SK-N-SH (cell line): ENCODE results near the gene ABCB6. TPM values are rescaled to one million over a fixed set of nuclear protein-coding genes. Genes with fewer than 3 reads are reported as not detected.

Source experiments
- CTCF ChIA-PET: fragments of 300-600, 350-600 bp; formaldehyde crosslinking; extraction: SDS; loops from one replicate; lab custom pipeline; 2021; lab: Yijun Ruan, JAX
- POLR2A ChIA-PET: fragments of 350-600 bp; sonication (Branson Sonifier 250); formaldehyde crosslinking; extraction: SDS; loops from one replicate; lab custom pipeline; 2020; ENCODE audit warnings: antibody characterized with exemption, inconsistent platforms; lab: Yijun Ruan, JAX
- DNase-seq: peaks from one replicate; pipeline ENCODE4 v3.0.0; 2012
- H2AFZ ChIP-seq: fragments of 200-600 bp; sonication (generic); 2 replicates; pipeline ENCODE4 v1.8.1; 2016; ENCODE audit warnings: antibody characterized with exemption, mild to moderate bottlenecking, low read depth
- H3F3A ChIP-seq: fragments of 200-600 bp; sonication (generic); replicated peaks from 2 replicates; pipeline ENCODE3; 2016; ENCODE audit warnings: antibody characterized with exemption, mild to moderate bottlenecking; ENCODE audit not compliant: insufficient read depth
- H3K27ac ChIP-seq, 2 experiments: fragments of 200-500 bp in 1 of 2; fragments of 200-600 bp in 1 of 2; sonication (Bioruptor generic) in 1 of 2; sonication (generic), shearing (Covaris generic) in 1 of 2; 2 replicates each; pipeline versions ENCODE4 v1.5.1 to v1.6.1; 2014 to 2016; ENCODE audit warnings: low read depth in 2 of 2, inconsistent platforms in 1 of 2, low read length in 1 of 2, mild to moderate bottlenecking in 1 of 2, mixed read lengths in 1 of 2
- H3K27me3 ChIP-seq: fragments of 200-600 bp; sonication (generic), shearing (Covaris generic); 2 replicates; pipeline ENCODE4 v1.6.1; 2016; ENCODE audit warnings: mixed run types; ENCODE audit not compliant: insufficient read depth
- H3K36me3 ChIP-seq, 2 experiments: fragments of 200-500 bp in 1 of 2; fragments of 200-600 bp in 1 of 2; sonication (Bioruptor generic) in 1 of 2; sonication (generic) in 1 of 2; replicated peaks in 1 of 2; 2 replicates each; pipeline versions ENCODE3 to v1.5.1; 2014 to 2016; ENCODE audit warnings: low read length in 1 of 2, mild to moderate bottlenecking in 1 of 2; ENCODE audit not compliant: insufficient read depth in 2 of 2, control insufficient read depth in 1 of 2
- H3K4me1 ChIP-seq, 2 experiments: fragments of 200-500 bp in 1 of 2; fragments of 200-600 bp in 1 of 2; sonication (Bioruptor generic) in 1 of 2; sonication (generic), shearing (Covaris generic) in 1 of 2; 2 replicates each; pipeline versions ENCODE4 v1.5.1 to v1.6.1; 2014 to 2016; ENCODE audit warnings: low read depth in 1 of 2, low read length in 1 of 2, mixed run types in 1 of 2; ENCODE audit not compliant: insufficient read depth in 2 of 2, control insufficient read depth in 1 of 2
- H3K4me2 ChIP-seq: fragments of 200-600 bp; sonication (generic), shearing (Covaris generic); 2 replicates; pipeline ENCODE4 v1.6.1; 2017; ENCODE audit warnings: mixed run types
- H3K4me3 ChIP-seq, 2 experiments: fragments of 200-500 bp in 1 of 2; fragments of 200-600 bp in 1 of 2; sonication (Bioruptor generic) in 1 of 2; sonication (generic), shearing (Covaris generic) in 1 of 2; 2 replicates each; pipeline versions ENCODE4 v1.5.1 to v1.8.1; 2014 to 2016; ENCODE audit warnings: low read depth in 2 of 2, inconsistent platforms in 1 of 2, low read length in 1 of 2, mild to moderate bottlenecking in 1 of 2, mixed read lengths in 1 of 2, moderate library complexity in 1 of 2
- H3K79me2 ChIP-seq: fragments of 200-600 bp; sonication (generic); 2 replicates; pipeline ENCODE4 v1.8.1; 2017; ENCODE audit warnings: mild to moderate bottlenecking; ENCODE audit not compliant: insufficient read depth
- H3K9ac ChIP-seq: fragments of 200-600 bp; sonication (generic); 2 replicates; pipeline ENCODE4 v1.6.1; 2017; ENCODE audit warnings: mixed run types
- H3K9me2 ChIP-seq: fragments of 200-600 bp; sonication (generic); 2 replicates; pipeline ENCODE4 v1.6.1; 2017; ENCODE audit warnings: mixed run types
- H3K9me3 ChIP-seq: fragments of 200-600 bp; sonication (generic); 2 replicates; pipeline ENCODE4 v1.6.1; 2017; ENCODE audit warnings: mixed run types, mild to moderate bottlenecking, moderate library complexity
- H4K20me1 ChIP-seq: fragments of 200-600 bp; sonication (generic); 2 replicates; pipeline ENCODE4 v1.6.1; 2017; ENCODE audit warnings: mild to moderate bottlenecking, mixed run types; ENCODE audit not compliant: insufficient read depth
- CHD2 ChIP-seq: fragments of 150-350 bp; IDR thresholded peaks from 2 replicates; pipeline ENCODE4 v1.6.1; 2018; ENCODE audit warnings: low read length; ENCODE audit not compliant: partially characterized antibody
- CTCF ChIP-seq: fragments of 200-600 bp; sonication (generic); IDR thresholded peaks from 2 replicates; pipeline ENCODE4 v1.6.1; 2017; ENCODE audit warnings: antibody characterized with exemption, mild to moderate bottlenecking, moderate library complexity
- EZH2phosphoT487 ChIP-seq: fragments of 200-600 bp; sonication (generic); IDR thresholded peaks from 2 replicates; pipeline ENCODE4 v1.6.1; 2017; ENCODE audit warnings: low read depth, mixed run types, mild to moderate bottlenecking, antibody characterized with exemption, moderate library complexity, borderline replicate concordance
- GABPA ChIP-seq: IDR thresholded peaks from 2 replicates; pipeline ENCODE4 v1.4.0; 2012; ENCODE audit warnings: low read depth, mild to moderate bottlenecking
- GATA2 ChIP-seq: sonication (generic); formaldehyde crosslinking; IDR thresholded peaks from 2 replicates; pipeline ENCODE4 v1.5.0; 2020; ENCODE audit warnings: mild to moderate bottlenecking, missing genetic modification reagents
- IRF3 ChIP-seq: fragments of 150-350 bp; IDR thresholded peaks from 2 replicates; pipeline ENCODE4 v1.6.1; 2016; ENCODE audit warnings: mild to moderate bottlenecking, low read depth, low read length
- MXI1 ChIP-seq: IDR thresholded peaks from 2 replicates; pipeline ENCODE4 v1.6.1; 2012; ENCODE audit warnings: mild to moderate bottlenecking, low read depth, low read length, improper control_type of control experiment
- POLR2AphosphoS5 ChIP-seq: IDR thresholded peaks from 2 replicates; pipeline ENCODE4 v1.6.1; 2012; ENCODE audit warnings: low read depth, low read length
- REST ChIP-seq: IDR thresholded peaks from 2 replicates; pipeline ENCODE4 v1.6.1; 2012; ENCODE audit warnings: mild to moderate bottlenecking, low read depth, low read length, moderate library complexity
- RFX5 ChIP-seq: IDR thresholded peaks from 2 replicates; pipeline ENCODE4 v1.6.1; 2012; ENCODE audit warnings: mild to moderate bottlenecking, improper control_type of control experiment, low read length
- TAF1 ChIP-seq: IDR thresholded peaks from 2 replicates; pipeline ENCODE4 v1.6.1; 2012; ENCODE audit warnings: low read depth, mild to moderate bottlenecking, low read length, moderate library complexity, borderline replicate concordance
- TEAD4 ChIP-seq: IDR thresholded peaks from 2 replicates; pipeline ENCODE4 v1.4.0; 2012; ENCODE audit warnings: mild to moderate bottlenecking, borderline replicate concordance; ENCODE audit not compliant: insufficient read depth
- YY1 ChIP-seq: IDR thresholded peaks from 2 replicates; pipeline ENCODE4 v1.4.0; 2012; ENCODE audit warnings: low read depth, mild to moderate bottlenecking
- whole genome bisulfite sequencing: methylation state at CpG from one replicate; pipeline ENCODE4 v1.1.6; 2017; ENCODE audit warnings: low lambda C conversion rate; 5-methylcytosine and 5-hydroxymethylcytosine counted together
- polyA plus RNA-seq, 3 experiments: library from polyadenylated mRNA; depleted of rRNA; stranded (reverse); fragments of >200 nt; gene quantifications; 2 replicates each; pipeline ENCODE4 v1.2.3, GENCODE V29; 2012
- TF ChIP-seq, protein P1 (sequence below): IDR thresholded peaks from 2 replicates; pipeline ENCODE4 v1.4.0; 2012; ENCODE audit warnings: low read depth, borderline replicate concordance
- TF ChIP-seq, protein P2 (sequence below): IDR thresholded peaks from 2 replicates; pipeline ENCODE4 v1.4.0; 2012; ENCODE audit warnings: low read depth, borderline replicate concordance
- TF ChIP-seq, protein P3 (sequence below): IDR thresholded peaks from 2 replicates; pipeline ENCODE4 v1.4.0; 2012; ENCODE audit warnings: low read depth
- TF ChIP-seq, protein P4 (sequence below): IDR thresholded peaks from 2 replicates; pipeline ENCODE4; 2012

Gene ABCB6
- polyA plus RNA-seq, 1 of the 3 experiments (the other 2 are of a cell fraction), result 27.4 TPM

- no peak for TF ChIP-seq CTCF
- TF ChIP-seq, protein P1, sequence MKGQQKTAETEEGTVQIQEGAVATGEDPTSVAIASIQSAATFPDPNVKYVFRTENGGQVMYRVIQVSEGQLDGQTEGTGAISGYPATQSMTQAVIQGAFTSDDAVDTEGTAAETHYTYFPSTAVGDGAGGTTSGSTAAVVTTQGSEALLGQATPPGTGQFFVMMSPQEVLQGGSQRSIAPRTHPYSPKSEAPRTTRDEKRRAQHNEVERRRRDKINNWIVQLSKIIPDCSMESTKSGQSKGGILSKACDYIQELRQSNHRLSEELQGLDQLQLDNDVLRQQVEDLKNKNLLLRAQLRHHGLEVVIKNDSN, result peak; percentile 97
- TF ChIP-seq TAF1, result peak; percentile 57; the same call in 1 of the 2 replicates
- peak; percentile 45 for TF ChIP-seq CHD2
- TF ChIP-seq, protein P2, sequence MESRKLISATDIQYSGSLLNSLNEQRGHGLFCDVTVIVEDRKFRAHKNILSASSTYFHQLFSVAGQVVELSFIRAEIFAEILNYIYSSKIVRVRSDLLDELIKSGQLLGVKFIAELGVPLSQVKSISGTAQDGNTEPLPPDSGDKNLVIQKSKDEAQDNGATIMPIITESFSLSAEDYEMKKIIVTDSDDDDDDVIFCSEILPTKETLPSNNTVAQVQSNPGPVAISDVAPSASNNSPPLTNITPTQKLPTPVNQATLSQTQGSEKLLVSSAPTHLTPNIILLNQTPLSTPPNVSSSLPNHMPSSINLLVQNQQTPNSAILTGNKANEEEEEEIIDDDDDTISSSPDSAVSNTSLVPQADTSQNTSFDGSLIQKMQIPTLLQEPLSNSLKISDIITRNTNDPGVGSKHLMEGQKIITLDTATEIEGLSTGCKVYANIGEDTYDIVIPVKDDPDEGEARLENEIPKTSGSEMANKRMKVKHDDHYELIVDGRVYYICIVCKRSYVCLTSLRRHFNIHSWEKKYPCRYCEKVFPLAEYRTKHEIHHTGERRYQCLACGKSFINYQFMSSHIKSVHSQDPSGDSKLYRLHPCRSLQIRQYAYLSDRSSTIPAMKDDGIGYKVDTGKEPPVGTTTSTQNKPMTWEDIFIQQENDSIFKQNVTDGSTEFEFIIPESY, result 0 out of 2 replicates have a peak, but pooled peaks have one; percentile 12
- TF ChIP-seq, protein P3, sequence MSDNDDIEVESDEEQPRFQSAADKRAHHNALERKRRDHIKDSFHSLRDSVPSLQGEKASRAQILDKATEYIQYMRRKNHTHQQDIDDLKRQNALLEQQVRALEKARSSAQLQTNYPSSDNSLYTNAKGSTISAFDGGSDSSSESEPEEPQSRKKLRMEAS, result peak; percentile 93
- no peak for TF ChIP-seq EZH2phosphoT487
- TF ChIP-seq TEAD4, result no peak
Measured at GRCh38 chr2:219218732-219219701, at the start of gene ABCB6 (continued).

DNA sequence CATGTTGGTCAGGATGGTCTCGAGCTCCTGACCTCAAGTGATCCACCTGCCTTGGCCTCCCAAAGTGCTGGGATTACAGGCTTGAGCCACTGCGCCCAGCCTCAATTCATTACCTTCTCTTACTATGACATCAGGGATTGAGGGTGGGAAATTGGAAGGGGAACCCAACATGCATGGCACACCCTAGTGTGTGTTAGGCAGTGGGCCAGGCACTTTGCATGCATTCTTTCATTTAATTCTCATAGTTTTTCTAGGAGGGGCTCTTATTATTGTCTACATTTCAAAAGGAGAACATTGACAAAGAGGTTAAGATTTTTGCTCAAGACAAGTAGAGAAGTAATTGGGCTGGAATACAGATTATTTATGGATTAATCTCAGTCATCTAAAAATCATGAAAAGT lies 49.5 kb upstream of the ABCB6 start:
- 68% methylated on average over 2 of the region's 2 CpGs for WGBS
- no peak for DNase-seq
- Histone ChIP-seq H3K9me2 (no peaks in the 10 kb centered on the region), H3K27me3 (peaks cover under 1% of the 10 kb centered on the region; the same call in 1 of the 2 replicates), H3K79me2 (no peaks in the 10 kb centered on the region), H3K9ac (no peak overlapping the region), H4K20me1 (no peaks in the 10 kb centered on the region), H2AFZ (no peak overlapping the region), H3K27ac (no peak overlapping the region), H3K4me1 (peaks cover 0 to 14% of the 10 kb centered on the region in 2 experiments; a peak in 1 of 4 replicates), H3K9me3 (no peaks in the 10 kb centered on the region), H3K4me3 (no peak overlapping the region), H3K4me2 (no peak overlapping the region), H3K36me3 (no peaks in the 10 kb centered on the region), H3F3A (no peaks in the 10 kb centered on the region)
- CTCF ChIA-PET, result interaction anchor here (3.4 to 5.9 kb wide), 2 partner anchors 10 to 27 kb away, joined by 24 to 62 read pairs; partner anchors contain the start of gene DNAJB2
- POLR2A ChIA-PET, result interaction anchor here (0.6 kb wide), 1 partner anchor 102 kb away, joined by 3 read pairs; no protein-coding TSS in a partner anchor
- no peak for TF ChIP-seq GABPA
- TF ChIP-seq, protein P4, sequence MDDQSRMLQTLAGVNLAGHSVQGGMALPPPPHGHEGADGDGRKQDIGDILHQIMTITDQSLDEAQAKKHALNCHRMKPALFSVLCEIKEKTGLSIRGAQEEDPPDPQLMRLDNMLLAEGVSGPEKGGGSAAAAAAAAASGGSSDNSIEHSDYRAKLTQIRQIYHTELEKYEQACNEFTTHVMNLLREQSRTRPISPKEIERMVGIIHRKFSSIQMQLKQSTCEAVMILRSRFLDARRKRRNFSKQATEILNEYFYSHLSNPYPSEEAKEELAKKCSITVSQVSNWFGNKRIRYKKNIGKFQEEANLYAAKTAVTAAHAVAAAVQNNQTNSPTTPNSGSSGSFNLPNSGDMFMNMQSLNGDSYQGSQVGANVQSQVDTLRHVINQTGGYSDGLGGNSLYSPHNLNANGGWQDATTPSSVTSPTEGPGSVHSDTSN, result no peak
- TF ChIP-seq TEAD4, result no peak
- no peak for TF ChIP-seq IRF3
- TF ChIP-seq EZH2phosphoT487, result no peak
- no peak for TF ChIP-seq YY1
- no peak for TF ChIP-seq RFX5
- no peak for TF ChIP-seq MXI1
- TF ChIP-seq REST, result no peak
- no peak for TF ChIP-seq POLR2AphosphoS5
- no peak for TF ChIP-seq GATA2 (CRISPR knock-in tag)
- TF ChIP-seq CHD2, result no peak
